ENCODE data around the gene B3GAT1.

B3GAT1 gene

GRCh38 chr11:134380229-134380628 is 31.8 kb downstream of the B3GAT1 start:
- TF ChIP-seq, protein P1, sequence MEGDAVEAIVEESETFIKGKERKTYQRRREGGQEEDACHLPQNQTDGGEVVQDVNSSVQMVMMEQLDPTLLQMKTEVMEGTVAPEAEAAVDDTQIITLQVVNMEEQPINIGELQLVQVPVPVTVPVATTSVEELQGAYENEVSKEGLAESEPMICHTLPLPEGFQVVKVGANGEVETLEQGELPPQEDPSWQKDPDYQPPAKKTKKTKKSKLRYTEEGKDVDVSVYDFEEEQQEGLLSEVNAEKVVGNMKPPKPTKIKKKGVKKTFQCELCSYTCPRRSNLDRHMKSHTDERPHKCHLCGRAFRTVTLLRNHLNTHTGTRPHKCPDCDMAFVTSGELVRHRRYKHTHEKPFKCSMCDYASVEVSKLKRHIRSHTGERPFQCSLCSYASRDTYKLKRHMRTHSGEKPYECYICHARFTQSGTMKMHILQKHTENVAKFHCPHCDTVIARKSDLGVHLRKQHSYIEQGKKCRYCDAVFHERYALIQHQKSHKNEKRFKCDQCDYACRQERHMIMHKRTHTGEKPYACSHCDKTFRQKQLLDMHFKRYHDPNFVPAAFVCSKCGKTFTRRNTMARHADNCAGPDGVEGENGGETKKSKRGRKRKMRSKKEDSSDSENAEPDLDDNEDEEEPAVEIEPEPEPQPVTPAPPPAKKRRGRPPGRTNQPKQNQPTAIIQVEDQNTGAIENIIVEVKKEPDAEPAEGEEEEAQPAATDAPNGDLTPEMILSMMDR (IDR thresholded peaks at IDR 0.05; ENCODE audit: insufficient read depth, low read length, missing control alignments): no peak
- no peak for DNase-seq (ENCODE audit: low read depth, low spot score)
- POLR2A ChIA-PET: no interaction called here
- CTCF ChIA-PET: no interaction called here
- H3K4me3 ChIP-seq (ENCODE audit: low read depth, low read length): no peak overlapping the region

GRCh38 chr11:134379241-134379640 is 32.8 kb downstream of the B3GAT1 start:
- TF ChIP-seq, protein P1 (IDR thresholded peaks at IDR 0.05; ENCODE audit: insufficient read depth, low read length, missing control alignments): no peak
- CTCF ChIA-PET: no interaction called here
- POLR2A ChIA-PET: no interaction called here
- no peak for DNase-seq (ENCODE audit: low read depth, low spot score)
- no peak overlapping the region for H3K4me3 ChIP-seq (ENCODE audit: low read depth, low read length)

DNA sequence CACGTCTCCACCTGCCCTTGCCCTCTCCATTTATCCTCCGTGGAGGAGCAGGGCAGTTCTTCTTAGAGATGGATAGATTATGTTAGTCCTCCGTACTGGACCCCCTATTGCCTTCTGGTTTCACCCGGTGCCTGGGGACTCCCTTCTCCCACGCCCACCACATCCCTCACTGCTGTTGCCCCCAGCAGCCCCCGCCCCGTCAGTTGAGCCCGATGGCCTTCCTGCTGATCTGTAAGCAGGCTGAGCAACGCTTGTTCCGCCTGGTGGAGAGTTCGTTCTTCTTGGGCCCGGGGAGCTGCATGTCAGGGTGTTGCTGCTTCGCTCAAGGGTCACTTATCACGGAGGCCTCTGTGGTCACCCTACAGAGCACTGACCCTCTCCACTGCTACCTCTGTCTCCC is 34.2 kb downstream of the B3GAT1 start:
- no peak overlapping the region for H3K4me3 ChIP-seq (ENCODE audit: low read depth, low read length)
- TF ChIP-seq, protein P1 (IDR thresholded peaks at IDR 0.05; ENCODE audit: insufficient read depth, low read length, missing control alignments): no peak
- DNase-seq (ENCODE audit: low read depth, low spot score): no peak
- CTCF ChIA-PET: no interaction called here
- POLR2A ChIA-PET: no interaction called here

- no peak overlapping the region for H3K4me3 ChIP-seq (ENCODE audit: low read depth, low read length)
- TF ChIP-seq, protein P1 (IDR thresholded peaks at IDR 0.05; ENCODE audit: insufficient read depth, low read length, missing control alignments): no peak
- POLR2A ChIA-PET: no interaction called here
- no peak for DNase-seq (ENCODE audit: low read depth, low spot score)
- CTCF ChIA-PET: interaction anchor here (1.0 kb wide), 1 partner anchor 19 kb away, joined by 3 read pairs; no protein-coding TSS in a partner anchor
Measured at GRCh38 chr11:134376150-134376921, 35.7 kb downstream of the B3GAT1 start.

DNA sequence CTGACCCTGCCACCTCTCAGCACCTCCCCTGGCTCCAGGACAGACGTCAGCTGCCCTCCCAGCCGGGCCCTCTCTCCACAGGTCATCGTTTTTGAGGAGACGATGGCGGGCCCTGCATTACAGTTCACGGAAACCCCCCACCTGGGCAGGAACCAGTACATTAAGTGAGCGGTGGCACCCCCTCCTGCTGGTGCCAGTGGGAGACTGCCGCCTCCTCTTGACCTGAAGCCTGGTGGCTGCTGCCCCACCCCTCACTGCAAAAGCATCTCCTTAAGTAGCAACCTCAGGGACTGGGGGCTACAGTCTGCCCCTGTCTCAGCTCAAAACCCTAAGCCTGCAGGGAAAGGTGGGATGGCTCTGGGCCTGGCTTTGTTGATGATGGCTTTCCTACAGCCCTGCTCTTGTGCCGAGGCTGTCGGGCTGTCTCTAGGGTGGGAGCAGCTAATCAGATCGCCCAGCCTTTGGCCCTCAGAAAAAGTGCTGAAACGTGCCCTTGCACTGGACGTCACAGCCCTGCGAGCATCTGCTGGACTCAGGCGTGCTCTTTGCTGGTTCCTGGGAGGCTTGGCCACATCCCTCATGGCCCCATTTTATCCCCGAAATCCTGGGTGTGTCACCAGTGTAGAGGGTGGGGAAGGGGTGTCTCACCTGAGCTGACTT is 37.0 kb downstream of the B3GAT1 start:
- no peak overlapping the region for H3K4me3 ChIP-seq (ENCODE audit: low read depth, low read length)
- ChIA-PET POLR2A (no interaction called here), CTCF (no interaction called here)
- TF ChIP-seq, protein P1 (IDR thresholded peaks at IDR 0.05; ENCODE audit: insufficient read depth, low read length, missing control alignments): no peak
- DNase-seq (ENCODE audit: low read depth, low spot score): no peak

- ChIA-PET CTCF (no interaction called here), POLR2A (no interaction called here)
- TF ChIP-seq, protein P1 (IDR thresholded peaks at IDR 0.05; ENCODE audit: insufficient read depth, low read length, missing control alignments): no peak
- DNase-seq (ENCODE audit: low read depth, low spot score): no peak
- no peak overlapping the region for H3K4me3 ChIP-seq (ENCODE audit: low read depth, low read length)
Measured at GRCh38 chr11:134374171-134374570, 37.9 kb downstream of the B3GAT1 start.
